SKM-1 (cell line): Measurements from ENCODE around the gene EZH1.
"Not testable (repeated sequence)": the region's sequence is repeated elsewhere in the genome, so short reads cannot be mapped to it uniquely, and the experiment has no call there.

ENCODE experiments used
- DNase-seq: peaks from one replicate; lab custom pipeline; 2025; ENCODE audit not compliant: unreplicated experiment; lab: John Stamatoyannopoulos, UW

The EZH1 gene

DNA sequence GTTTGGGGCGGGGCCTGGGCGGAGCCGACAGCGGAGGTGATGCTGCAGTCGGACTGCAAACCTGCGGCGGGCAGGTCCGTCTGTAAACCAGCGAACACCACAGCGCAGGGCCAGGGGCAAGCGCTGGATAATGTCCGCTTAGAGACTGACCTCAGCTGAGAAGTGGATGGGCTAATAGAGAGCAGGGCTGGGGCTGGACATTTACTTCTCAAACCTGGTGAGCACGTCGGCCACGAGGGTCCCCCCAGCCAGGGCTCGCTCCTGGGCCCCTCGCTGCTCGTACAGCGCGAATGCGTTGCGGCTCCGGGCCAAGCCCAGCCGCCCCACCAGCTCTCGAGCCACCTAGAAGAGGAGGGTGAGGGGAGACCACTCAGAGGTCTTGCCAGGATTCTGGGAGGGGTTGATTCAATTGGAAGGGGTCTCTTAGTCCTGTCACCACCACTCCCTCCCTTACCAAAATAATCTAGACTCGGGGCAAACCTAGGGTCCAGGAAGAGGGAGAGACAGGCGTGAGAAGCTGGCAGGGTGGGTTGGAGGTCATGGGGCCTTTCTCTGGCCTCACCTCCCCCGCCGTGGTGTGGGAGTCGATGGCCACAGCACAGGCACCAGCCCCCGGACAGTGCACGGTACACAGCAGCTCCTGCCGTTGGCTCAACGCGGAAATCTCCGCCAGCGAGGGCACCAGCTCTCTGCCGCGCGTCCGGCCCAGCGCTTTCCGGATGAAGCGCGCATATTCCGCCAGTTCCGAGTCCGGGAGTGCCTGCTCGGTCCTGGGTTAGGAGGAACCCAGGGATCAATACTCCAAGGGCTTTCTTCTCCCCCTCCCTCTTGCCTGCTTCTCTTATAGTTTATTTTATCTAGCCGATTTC lies 73.8 kb downstream of the EZH1 start:
- DNase-seq = no peak

DNA sequence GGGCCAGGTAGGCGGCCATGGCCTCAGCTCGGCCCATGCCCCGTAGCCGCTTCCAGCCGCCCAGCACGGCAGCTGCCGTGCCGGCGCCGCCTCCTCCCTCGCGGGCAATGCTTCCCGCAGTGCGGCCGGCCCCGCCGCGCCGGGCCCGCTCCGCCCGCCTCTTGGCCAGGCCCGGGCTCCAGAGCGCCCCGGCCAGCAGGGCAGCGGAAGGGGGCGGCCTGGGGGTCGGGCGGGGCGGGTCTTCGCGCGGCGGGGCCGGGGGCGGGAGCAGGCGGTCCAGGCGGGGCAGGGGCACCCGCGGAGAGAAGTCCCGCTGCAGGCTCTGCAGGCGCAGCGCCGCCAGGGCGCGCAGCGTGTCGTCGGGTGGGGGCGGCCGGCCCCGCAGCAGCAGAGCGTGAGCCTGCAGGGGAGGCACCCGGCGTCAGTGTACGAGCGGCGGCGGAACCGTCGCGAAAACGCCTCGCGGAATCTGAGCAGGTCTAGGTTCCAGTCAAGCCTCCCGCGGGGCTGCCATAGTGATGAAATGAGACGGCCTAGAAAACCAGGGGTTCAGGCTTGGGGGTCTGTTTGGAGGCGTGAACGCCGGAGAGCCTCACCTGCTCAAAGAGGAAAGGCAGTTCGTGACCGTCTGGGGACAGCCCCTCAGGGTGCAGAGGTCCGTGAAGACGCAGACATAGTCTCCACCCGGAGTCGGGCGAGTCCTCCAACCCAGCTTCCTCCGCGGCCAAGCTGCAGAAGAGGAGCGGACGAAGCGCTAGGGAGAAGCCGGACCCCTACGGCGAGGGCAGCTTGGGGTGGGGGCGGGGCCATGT lies 74.7 kb downstream of the EZH1 start:
- DNase-seq = no peak

DNA sequence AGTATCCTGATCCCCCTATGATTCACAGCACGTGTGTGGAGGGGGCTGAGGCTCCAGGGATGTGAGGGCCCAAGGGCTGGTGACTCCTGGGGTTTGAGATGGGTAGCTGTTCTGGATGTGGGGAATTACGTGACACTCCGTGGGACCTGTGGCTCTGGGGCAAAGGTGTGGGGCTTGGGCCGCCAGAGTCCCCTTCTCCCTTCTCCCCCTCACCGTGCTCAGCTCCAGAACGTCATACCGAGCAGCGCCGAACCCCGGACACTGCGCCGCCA lies 75.2 kb downstream of the EZH1 start:
- DNase-seq = no peak

DNA sequence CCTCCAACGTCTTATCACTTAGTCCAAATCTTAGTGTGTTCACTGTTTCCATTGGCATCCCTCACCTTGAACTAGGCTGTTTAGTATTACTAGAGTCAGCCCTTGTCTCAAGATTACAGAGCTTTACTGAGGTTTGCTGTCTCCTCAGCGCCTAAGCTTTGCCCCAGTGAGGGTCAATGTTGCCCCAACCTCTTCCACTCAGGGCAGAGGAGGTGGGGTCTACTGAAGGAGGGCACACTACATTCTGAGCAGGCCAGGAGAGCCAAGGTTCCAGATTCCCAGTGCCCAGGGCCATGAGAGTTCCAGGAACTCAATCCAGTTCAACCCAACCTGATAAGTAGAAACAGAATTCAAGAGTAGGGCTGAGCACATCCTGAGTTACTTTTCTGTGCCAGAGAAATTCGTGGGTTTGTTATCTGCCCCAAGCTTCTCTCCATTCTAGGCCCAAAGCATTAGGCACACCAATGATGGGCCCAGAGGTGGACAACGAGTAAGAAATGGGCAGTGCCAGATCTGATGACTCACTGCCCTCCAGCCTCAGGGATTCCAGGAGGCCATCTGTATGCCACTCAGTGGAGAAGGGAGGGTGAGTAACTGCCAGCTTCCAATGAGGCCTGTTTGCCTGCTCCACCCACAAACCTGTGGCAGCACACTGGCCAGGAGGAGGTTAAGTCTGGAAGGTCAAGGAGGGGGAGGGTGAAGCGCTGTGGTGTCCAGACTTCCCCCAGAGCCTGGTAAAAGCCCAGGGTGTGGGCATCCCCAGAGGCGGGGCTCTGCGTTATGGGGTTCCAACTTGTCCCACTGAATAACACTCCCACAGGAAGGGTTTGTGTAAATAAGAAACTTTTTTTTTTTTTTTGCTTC lies 77.5 kb downstream of the EZH1 start:
- no peak for DNase-seq

DNA sequence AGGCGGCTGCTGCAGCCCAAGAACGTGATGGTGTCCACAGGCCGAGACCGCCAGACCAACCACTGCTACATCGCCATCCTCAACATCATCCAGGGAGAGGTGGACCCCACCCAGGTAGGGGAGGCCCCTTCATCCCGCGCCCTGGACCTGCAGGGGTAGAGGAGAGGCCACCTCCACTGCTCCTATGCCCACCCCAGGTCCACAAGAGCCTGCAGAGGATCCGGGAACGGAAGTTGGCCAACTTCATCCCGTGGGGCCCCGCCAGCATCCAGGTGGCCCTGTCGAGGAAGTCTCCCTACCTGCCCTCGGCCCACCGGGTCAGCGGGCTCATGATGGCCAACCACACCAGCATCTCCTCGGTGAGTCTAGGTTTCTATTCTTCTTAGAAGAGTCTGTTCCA lies 78.7 kb downstream of the EZH1 start:
- DNase-seq = not testable (repeated sequence)

DNA sequence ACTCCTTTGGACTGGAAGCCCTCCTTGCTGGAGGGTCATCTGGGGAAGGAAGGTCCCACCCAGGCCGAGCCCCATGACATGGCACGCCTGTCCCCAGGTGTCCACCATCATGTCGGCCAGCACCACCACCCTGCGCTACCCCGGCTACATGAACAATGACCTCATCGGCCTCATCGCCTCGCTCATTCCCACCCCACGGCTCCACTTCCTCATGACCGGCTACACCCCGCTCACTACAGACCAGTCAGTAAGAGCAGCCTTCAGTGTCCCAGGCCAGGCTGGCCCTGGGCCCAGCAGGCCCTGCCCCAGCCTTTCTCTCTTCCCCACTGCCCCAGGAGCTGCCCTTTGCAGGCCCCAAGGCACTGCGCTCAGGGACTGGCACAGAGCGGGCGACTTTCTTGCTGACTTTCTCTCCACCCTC lies 79.2 kb downstream of the EZH1 start:
- DNase-seq = no peak

DNA sequence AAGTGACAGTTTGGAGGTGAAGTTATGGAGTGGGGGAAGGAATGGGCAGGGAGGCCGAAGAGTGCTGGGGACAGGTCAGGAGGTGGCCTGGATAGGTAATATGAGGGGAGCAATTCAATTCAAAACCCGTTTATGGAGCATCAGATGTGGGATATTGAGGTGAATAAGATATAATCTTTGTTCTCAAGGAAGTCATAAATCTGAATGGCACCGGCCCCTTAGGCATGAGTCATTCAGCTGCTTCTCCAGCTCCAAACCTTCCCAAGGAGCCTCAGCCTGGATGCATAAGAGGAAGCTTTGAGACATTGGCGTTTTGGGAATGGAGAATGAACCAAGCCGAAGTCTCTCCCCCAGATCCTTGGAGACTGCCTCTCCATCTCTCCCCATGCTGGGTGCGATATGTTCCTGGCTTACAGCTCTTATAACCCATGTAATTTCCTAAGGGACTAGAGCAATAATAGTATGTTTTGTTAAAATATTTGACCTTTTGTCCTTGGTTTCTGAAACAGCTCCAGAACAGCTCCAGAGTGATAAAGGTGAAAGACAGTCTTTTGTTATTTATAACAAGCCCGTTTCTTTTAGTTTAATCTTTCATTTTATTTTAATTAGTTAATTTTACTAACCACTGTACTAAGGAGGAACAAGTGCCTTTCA lies 84.0 kb downstream of the EZH1 start:
- DNase-seq = no peak

DNA sequence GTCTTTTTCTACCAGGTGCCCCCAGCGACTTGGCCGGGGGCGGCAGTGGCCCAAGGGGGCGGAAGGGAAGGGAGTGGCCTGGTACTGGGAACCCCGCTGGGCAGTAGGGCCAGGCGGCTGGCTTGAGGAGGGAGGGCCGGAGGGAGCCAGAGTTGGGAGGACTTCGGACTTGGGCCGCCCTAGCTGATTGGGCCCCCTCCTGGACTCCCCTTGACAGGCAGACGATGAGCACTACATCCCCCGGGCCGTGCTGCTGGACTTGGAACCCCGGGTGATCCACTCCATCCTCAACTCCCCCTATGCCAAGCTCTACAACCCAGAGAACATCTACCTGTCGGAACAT lies 84.9 kb downstream of the EZH1 start:
- not testable (repeated sequence) for DNase-seq

DNA sequence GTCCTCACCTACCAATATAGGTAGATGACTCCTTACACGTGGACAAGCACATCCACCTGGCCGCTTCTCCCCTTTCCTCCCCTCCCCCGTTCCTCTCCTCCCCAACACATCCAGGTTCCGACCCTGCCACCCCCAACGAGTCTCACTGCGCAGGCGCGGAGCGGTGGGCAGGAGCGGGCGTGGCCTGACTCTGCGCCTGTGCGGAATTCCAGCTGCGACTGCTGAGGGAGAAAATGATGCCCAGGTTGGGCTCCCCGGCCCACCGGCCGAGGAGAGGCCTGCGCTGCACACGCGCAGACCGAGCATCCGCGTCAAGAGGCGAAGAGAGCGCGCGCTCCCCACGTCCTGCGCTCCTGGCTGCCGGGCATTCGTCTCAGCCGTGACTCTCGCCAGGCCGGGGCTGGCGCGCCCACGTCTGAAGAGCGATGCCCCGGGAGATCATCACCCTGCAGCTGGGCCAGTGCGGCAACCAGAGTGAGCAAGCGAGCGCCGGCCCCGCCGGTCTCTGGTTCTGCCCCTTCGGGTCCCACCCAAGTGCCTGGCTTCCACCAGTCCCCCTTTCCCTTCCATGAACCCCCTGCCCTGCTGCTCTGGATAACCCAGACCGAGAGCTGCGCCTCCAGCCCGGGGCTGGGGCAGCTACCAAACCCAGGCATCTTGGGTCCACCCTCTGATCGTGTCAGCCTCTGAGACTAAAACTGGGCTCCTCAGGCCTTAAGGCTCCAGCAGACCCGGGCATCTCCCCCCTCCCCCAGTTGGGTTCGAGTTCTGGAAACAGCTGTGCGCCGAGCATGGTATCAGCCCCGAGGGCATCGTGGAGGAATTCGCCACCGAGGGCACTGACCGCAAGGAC lies 85.5 kb downstream of the EZH1 start, which contains the start of gene TUBG2:
TSS of gene TUBG2 (plus strand) at position 206 of the 853 bp plus-strand sequence. CDS start at position 426, 220 bp downstream.
- peak; percentile 48 for DNase-seq

DNA sequence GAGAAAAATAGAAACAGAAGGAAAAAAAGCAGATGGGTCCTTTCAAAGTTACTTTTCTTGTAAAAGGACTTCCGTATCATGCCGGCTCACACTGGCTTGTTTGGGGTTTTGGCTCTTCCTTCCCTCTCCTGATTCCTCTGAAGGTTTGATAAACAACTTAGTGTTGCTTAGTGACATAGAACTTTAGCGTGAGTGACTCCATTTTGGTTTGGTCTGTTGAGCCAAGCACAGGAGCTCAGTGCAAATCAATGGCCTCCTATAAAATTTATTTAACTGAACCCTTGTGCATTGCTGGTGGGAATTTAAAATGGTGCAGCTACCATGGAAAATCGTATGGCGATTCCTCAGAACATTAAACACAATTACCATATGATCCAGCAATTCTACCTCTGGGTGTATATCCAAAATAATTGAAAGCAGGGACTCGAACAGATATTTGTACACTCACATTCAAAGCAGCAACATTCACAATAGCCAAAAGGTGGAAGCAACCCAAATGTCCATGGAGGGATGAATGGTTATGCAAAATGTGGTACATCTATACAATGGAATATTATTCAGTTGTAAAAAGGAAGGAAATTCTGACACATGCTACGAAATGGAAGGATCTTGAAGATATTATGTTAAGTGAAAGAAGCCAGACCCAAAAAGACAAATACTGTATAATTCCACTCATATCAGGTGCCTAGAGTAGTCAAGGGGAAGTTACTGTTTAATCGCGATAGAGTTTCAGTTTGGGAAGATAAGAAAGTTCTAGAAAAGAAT lies 86.8 kb downstream of the EZH1 start:
- no peak for DNase-seq

DNA sequence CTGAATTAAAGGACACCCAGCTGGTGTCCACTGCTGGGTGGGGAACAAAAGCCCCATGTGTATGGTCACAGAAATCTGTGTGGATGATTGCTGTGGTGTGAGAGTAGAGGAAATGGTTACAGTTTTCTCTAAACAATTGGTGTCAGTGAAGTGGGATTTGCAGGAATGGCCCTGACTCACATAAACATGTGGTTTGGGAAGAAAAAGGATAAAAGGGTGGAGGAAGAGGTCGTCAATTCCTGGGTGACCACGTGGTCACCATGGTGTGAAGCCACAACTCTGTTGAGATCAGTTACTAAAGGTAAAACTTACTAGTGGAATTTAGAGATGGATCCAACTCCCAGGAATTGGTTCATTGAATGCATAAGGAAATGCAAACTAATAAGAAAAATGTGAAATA lies 89.3 kb downstream of the EZH1 start:
- DNase-seq = no peak

DNA sequence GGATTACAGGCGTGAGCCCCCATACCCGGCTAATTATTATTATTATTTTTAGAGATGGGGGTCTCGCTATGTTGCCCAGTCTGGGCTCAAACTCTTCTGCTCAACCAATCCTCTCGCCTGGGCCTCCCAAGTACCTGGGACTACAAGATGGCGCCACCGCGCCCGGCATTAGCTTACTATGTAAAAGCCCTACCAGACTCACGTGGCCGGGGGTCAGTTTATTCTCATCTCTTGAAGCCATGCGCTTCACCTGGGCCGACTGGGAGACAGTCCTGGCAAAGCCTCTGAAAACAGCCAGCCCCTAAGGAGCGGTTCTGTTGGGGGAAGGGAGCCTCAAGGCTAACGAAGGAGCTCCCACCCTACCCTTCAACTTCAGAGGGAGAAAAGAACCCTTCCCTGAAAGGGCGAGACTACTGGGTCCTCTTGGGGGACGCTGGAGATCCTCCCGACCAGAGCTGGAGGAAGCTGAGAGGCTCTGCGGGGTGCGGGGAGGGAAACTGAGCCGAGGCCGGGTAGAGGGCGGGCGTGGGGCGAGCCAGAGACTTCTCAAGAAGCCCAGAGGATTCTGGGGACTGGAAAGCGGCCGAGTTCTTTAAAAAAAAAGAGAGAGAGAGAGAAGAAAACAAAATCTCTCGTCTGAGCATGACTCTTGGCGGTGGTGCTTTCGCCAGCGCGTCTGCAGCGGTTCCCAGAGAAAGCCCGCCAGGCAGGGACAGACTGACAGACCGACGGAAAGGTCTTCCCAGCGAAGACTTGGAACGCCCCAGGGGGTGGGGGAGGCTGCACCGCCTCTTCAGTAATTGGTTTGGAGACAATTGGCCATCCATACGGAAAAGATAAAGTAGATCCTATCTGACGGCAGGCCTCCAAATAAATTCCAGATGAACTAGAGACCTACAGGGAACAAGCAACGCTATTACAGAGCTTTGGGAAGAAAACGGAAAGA lies 91.4 kb downstream of the EZH1 start:
- no peak for DNase-seq

DNA sequence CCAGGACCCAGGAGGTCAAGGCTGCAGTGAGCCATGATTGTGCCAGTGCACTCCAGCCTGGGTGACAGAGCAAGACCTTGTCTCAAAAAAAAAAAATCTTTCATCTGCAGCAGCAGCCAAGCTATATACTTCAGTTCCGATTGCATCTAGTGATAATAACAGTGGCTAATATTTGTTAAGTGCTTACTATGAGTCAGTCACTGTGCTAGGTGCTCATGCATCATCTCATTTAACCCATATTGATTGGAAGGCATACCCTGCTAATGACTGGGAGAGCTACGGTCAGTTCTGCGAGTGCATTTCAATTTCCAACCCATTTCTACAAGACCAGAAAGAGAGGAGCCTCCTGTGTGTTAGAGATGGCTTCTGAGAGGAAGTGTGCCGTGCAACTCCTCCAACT lies 93.4 kb downstream of the EZH1 start:
- DNase-seq = no peak
